GM12892 (cell line): ENCODE results near the gene TRIM75. TPM values are rescaled to one million over a fixed set of nuclear protein-coding genes. Genes with fewer than 3 reads are reported as not detected.
A peak's percentile ranks its signal among the peaks of the same experiment; 100 is the strongest.
"Not testable (repeated sequence)": the region's sequence is repeated elsewhere in the genome, so short reads cannot be mapped to it uniquely, and the experiment has no call there.

Experiments used
- DNase-seq: peaks from one replicate; pipeline ENCODE4 v3.0.0; 2011; ENCODE audit not compliant: insufficient read length
- FAIRE-seq: peaks from 2 replicates; lab custom pipeline; 2011; peaks lifted over from hg19 to GRCh38; lab: Jason Lieb, UNC
- POLR2A ChIP-seq: IDR thresholded peaks from 2 replicates; pipeline ENCODE4 v1.6.1; 2011; ENCODE audit warnings: low read depth, low read length, control low read depth
- POLR2AphosphoS5 ChIP-seq: IDR thresholded peaks from 2 replicates; pipeline ENCODE4 v1.6.1; 2011; ENCODE audit warnings: low read depth, low read length, control low read depth
- TAF1 ChIP-seq: IDR thresholded peaks from 2 replicates; pipeline ENCODE4 v1.6.1; 2011; ENCODE audit warnings: low read depth, mild to moderate bottlenecking, control low read depth, low read length, borderline replicate concordance
- polyA plus RNA-seq: library from polyadenylated mRNA; unstranded; fragments of >200 nt; gene quantifications from one replicate; pipeline ENCODE4 v1.2.1, GENCODE V29; 2012; ENCODE audit warnings: missing spikeins, inconsistent platforms; ENCODE audit not compliant: missing spikeins

The TRIM75 gene
- not detected for polyA plus RNA-seq

DNA sequence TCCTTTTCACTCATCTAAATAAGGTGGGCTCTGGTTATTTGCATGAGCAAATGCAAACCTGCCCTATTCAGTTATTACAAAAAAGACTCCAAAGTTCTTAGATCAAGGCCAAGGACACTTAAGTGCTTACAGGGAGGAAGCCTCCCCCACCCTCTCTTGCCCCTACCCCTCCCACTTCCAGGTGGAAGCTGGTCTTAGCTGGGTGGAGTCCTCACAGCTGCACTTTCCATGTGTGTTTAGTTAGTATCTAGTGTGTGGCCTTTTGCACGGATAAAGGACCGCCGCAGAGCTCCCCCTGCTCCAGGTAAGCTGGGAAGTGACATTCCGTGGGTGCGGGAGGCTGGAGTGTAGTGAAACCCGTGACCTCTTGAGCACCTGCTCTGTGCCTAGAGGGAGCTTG is at the start of gene TRIM75:
Gene TRIM75, plus strand, starts transcription at position 222 of the 400 bp plus-strand sequence. CDS start 5,282 bp downstream, outside the sequence.
- FAIRE-seq (no peak), DNase-seq (no peak)
- TF ChIP-seq POLR2A (no peak), TAF1 (no peak), POLR2AphosphoS5 (no peak)

DNA sequence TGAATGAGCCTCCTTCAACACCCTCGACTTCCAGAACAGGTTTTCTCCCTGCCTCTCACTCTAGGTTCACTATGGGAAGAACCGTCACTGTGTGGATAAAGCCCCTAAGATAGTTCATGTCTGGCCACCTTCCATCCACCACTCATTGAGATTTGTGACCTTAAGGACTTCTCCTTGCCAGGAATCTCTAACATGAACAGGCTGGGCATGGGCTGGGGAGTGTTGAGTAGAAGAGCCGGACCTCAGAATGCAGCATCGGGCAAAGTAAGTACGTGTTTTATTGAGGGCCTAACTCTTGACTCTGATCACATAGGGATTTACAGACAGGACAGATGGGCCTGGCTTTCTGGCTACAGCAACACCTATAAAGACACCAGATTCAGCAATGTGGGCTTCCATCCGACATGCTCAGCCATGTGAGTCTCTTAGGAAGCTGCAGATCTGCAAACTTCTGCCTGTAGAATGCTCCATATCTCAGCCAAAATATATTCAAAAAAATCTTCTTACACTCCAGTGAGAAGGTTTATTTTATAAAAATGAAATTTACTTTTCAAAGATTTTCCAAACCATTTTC is 48.2 kb upstream of the TRIM75 start:
- FAIRE-seq: no peak
- DNase-seq: no peak
- TF ChIP-seq TAF1: no peak
- no peak for TF ChIP-seq POLR2AphosphoS5
- TF ChIP-seq POLR2A: no peak

DNA sequence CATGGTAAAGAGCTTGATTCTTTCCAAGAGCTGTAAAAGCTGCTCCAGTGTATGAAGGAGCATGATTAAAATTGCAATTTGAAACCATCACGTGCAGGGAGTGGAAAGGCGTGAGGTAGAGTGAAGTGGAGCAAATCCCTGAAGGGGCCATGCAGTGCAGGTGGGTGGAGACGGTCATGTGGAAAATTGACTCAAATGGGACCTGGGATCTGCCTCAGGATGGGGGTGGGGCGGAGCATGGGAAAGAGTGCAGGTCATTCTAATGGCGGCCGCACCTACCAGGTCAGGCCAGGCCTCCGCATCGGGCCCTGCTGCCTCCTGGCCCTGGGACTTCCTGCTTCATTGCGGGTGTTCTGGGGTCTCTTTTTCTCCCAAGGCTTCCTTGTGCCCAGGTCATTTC is 47.2 kb upstream of the TRIM75 start:
- TF ChIP-seq TAF1 (no peak), POLR2A (no peak)
- no peak for FAIRE-seq
- no peak for DNase-seq

DNA sequence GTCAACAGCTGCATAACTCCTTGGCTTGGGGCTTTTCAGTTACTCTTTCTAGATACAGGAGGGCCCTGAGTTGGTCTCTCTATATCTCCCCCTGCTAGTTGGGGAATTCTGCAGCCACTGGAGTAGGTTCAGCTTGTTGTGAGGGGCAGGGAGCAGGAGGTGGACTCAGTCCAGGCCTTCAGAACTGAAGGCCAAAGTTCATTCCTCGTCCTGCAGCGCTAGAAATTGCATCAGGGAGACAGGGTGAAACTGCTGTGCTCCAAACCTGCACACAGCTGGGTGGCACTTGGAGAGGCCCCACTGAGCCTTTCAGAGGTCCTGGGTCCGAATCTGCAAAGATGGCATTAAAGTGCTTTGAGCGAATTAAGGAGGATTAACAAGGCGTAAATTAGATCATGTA is 46.8 kb upstream of the TRIM75 start:
- DNase-seq (no peak), FAIRE-seq (no peak)
- TF ChIP-seq POLR2AphosphoS5: no peak
- TF ChIP-seq TAF1: no peak
- TF ChIP-seq POLR2A: no peak

DNA sequence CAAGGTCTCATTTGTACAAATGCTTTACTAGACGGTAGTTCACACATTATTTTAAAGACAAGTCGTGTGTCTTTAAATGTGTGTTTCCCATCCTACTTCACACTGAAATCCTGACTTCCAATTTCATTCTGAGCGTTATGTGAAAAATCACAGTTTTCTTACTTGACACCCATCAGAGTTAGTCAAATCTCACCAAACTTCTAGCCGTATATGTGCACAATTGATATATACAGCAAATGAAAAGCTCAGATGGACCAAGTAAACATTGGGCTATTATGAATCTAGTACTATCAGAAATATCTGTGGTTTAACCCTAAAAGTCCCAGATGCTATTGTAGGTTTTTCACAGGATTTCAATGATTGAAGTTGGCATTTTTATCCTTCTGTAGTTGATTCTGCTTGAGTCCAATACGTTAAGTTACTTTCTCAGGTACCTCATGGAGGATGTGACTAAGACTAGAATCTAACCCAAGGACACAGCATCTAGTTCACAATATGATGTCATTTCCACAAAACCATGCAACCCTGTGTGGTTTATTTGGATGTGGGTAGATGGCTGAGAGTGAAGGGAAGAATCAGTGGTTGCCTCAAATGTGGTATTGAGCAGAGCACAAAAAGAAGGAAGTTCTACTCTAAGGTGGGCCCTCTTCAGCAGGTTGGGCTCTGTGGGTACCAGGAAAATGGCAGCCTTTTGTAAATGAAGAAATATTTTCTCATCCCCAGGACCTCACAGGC is 44.0 kb upstream of the TRIM75 start:
- peak; percentile 21 for FAIRE-seq
- no peak for DNase-seq
- TF ChIP-seq POLR2A (no peak), TAF1 (no peak), POLR2AphosphoS5 (no peak)

DNA sequence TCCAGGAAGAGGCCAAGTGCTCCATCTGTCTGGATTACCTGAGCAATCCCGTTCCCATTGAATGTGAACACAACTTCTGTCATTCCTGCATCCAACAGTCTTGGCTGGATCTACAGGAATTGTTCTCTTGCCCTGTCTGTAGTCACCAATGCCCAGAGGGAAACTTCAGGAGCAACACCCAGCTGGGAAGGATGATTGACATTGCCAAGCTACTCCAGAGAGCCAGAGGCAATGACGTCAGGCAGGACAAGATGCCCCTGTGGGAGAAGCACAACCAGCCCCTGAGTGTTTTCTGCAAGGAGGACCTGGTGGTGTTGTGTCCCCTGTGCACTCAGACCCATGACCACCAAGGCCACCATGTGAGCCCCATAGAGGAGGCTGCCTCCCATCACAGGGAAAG is 43.2 kb upstream of the TRIM75 start:
- TF ChIP-seq POLR2A (no peak), POLR2AphosphoS5 (no peak), TAF1 (no peak)
- FAIRE-seq: no peak
- no peak for DNase-seq

DNA sequence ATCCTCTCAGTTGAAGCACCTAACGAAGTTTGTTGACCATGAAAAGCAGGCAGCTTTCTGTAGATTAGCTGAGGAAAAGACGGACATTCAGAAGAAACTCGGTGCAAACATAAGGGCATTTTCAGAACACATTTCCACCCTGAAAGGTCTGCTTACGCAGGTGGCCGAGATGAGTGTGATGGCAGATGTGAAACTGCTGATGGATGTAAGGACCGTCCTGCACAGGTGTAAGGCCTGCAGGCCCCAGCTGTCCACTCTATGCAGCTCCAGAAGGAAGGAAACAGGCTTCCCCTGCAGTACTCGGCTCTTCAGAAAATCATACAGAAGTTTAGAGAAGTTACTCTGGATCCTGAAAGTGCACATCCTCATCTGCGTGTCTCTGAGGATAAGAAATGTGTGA is 42.7 kb upstream of the TRIM75 start:
- no peak for TF ChIP-seq TAF1
- no peak for TF ChIP-seq POLR2A
- no peak for TF ChIP-seq POLR2AphosphoS5
- DNase-seq (no peak), FAIRE-seq (no peak)

DNA sequence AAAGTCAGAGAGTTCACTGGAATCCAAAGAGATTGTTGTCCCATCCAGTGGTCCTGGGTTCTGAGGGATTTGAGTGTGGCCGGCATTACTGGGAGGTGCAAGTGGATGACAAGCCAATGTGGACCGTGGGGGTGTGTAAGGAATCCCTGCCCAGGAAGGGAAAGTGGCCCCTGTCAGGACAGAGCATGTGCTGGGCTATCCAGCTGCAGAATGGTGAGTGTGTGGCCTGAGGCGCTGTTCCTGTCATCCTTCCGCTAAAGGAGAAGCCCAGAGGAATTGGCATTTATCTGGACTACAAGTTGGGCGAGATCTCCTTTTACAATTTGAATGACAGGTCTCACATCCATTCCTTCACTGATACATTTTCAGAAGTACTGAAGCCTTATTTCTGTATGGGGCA is 42.3 kb upstream of the TRIM75 start:
- FAIRE-seq: no peak
- TF ChIP-seq POLR2A: no peak
- TF ChIP-seq TAF1: no peak
- TF ChIP-seq POLR2AphosphoS5: no peak
- no peak for DNase-seq

DNA sequence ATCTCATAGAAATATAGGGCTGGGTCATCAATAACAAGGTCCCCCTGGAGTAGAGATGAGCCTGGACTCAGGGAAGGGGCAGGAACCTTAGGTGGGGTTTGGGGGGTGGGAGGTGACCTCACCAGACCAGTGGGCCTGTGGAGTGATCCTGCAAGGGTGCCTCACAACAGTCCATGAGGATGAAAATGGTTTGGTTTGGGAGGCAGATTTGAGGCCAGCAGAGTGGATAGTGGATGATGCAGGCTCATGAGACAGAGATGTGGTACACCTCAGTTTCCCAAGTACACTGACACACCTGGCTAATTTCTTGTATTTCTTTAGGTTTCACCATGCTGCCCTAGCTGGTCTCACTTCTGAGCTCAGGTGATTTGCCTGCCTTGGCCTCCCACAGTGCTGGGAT is 40.0 kb upstream of the TRIM75 start:
- TF ChIP-seq POLR2A (no peak), POLR2AphosphoS5 (no peak), TAF1 (no peak)
- DNase-seq (no peak), FAIRE-seq (no peak)

DNA sequence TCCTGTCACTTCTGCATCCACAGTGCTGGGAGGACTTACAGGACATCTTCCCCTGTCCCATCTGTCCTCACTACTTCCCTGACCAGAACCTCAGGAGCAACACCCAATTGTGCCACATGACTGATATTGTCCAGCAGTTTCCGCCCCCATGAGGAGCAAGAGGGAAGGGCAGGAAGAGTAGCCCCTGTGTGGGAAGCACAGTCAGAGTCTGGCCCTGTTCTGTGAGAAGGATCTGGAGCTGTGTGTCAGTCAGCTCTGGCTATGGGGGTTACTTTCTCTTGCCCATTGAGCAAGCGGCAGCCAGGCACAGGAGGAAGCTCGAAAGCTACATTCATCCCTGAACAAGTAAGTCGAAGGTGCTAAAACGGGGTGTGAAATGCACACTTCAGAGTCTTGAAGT is 36.7 kb upstream of the TRIM75 start:
- no peak for TF ChIP-seq POLR2AphosphoS5
- no peak for TF ChIP-seq TAF1
- TF ChIP-seq POLR2A: no peak
- no peak for FAIRE-seq
- DNase-seq: no peak

DNA sequence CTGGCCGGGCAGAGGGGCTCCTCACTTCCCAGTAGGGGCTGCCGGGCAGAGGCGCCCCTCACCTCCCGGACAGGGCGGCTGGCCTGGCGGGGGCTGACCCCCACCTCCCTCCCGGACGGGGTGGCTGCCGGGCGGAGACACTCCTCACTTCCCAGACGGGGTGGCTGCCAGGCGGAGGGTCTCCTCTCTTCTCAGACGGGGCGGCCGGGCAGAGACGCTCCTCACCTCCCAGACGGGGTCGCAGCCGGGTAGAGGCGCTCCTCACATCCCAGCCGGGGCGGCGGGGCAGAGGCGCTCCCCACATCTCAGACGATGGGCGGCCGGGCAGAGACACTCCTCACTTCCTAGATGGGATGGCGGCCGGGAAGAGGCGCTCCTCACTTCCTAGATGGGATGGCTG is 33.7 kb upstream of the TRIM75 start:
- not testable (repeated sequence) for DNase-seq, FAIRE-seq

DNA sequence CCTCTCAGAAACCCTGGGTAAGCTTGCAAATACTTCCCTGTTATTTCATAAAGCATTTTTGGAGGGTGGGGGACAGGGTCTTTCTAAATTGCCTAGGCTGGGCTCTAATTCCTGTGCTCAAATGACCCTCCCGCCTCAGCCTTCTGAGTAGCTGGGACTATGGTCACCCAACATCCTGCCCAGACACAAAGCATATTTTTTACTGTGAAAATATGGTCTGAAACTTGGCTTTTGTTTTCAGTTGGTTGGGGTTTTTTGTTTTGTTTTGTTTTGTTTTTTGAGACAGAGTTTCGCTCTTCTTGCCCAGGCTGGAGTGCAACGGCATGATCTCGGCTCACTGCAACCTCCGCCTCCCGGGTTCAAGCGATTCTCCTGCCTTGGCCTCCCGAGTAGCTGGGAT is 27.9 kb upstream of the TRIM75 start:
- not testable (repeated sequence) for DNase-seq, FAIRE-seq

DNA sequence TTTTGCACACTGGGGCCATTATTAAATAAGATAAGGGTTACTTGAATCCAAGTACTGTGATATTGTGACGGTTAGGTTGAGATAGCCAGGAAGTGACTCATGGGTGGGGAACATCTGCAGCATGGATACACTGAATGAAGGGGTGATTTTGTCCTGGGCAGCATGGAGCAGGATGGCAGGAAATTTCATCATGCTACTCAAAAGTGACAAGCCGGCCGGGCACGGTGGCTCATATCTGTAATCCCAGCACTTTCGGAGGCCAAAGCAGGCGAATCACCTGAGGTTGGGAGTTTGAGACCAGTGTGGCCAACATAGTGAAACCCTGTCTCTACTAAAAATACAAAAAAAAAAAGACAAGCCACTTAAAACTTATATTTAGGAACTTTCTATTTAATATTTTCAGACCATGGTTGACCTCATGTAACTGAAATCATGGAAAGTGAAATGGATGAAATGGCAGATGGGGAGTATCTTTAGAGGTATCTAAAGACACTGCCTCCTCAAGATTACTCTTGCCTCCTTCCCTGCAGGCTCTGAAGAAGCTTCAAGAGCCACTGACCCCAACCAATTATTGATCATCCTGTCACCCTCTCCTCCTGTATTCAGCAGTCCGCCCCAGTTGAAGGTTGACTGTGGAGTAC is 25.8 kb upstream of the TRIM75 start:
- TF ChIP-seq POLR2AphosphoS5 (no peak), TAF1 (no peak), POLR2A (no peak)
- DNase-seq: no peak
- FAIRE-seq: no peak
